Astrocyte (in vitro differentiated cells and primary cell): Measurements from ENCODE around the gene HSPA8. TPM values are rescaled to one million over a fixed set of nuclear protein-coding genes. Genes with fewer than 3 reads are reported as not detected.

ENCODE experiments used
- DNase-seq: peaks from one replicate; pipeline ENCODE4 v3.0.0-alpha.2; 2010; ENCODE audit warnings: low read depth
- FAIRE-seq: peaks from 2 replicates; lab custom pipeline; 2011; peaks lifted over from hg19 to GRCh38; lab: Jason Lieb, UNC
- H2AFZ ChIP-seq: 2 replicates; pipeline ENCODE4 v1.6.0; 2012; ENCODE audit warnings: low read depth, low read length, inconsistent platforms
- H3K27ac ChIP-seq: 2 replicates; pipeline ENCODE4 v1.5.1; 2011; ENCODE audit warnings: low read depth, low read length, inconsistent platforms
- H3K27me3 ChIP-seq: 2 replicates; pipeline ENCODE4 v1.6.0; 2011; ENCODE audit warnings: low read length, inconsistent platforms; ENCODE audit not compliant: insufficient read depth
- H3K36me3 ChIP-seq: 2 replicates; pipeline ENCODE4 v1.5.1; 2011; ENCODE audit warnings: low read length, inconsistent platforms; ENCODE audit not compliant: insufficient read depth
- H3K4me1 ChIP-seq: 2 replicates; pipeline ENCODE4 v1.5.1; 2011; ENCODE audit warnings: low read length, inconsistent platforms; ENCODE audit not compliant: insufficient read depth
- H3K4me2 ChIP-seq: 2 replicates; pipeline ENCODE4 v1.6.0; 2012; ENCODE audit warnings: low read length, inconsistent platforms
- H3K4me3 ChIP-seq: 2 replicates; pipeline ENCODE4 v1.5.1; 2011; ENCODE audit warnings: low read depth, mild to moderate bottlenecking, low read length, inconsistent platforms; ENCODE audit not compliant: insufficient read depth
- H3K79me2 ChIP-seq: 2 replicates; pipeline ENCODE4 v1.6.0; 2012; ENCODE audit warnings: mild to moderate bottlenecking, low read length, inconsistent platforms; ENCODE audit not compliant: insufficient read depth
- H3K9ac ChIP-seq: 2 replicates; pipeline ENCODE4 v1.6.0; 2012; ENCODE audit warnings: mild to moderate bottlenecking, low read length, inconsistent platforms
- H3K9me3 ChIP-seq: 2 replicates; pipeline ENCODE4 v1.5.1; 2012; ENCODE audit warnings: low read depth, mild to moderate bottlenecking, low read length, inconsistent platforms; ENCODE audit not compliant: insufficient read depth
- H4K20me1 ChIP-seq: 2 replicates; pipeline ENCODE4 v1.6.0; 2012; ENCODE audit warnings: low read length, inconsistent platforms; ENCODE audit not compliant: insufficient read depth
- H3K27ac Mint-ChIP-seq: one replicate; pipeline ENCODE4 v1.8.0; 2021; ENCODE audit warnings: mild to moderate bottlenecking, mixed read lengths; ENCODE audit not compliant: unreplicated experiment
- H3K27me3 Mint-ChIP-seq: one replicate; pipeline ENCODE4 v1.8.0; 2021; ENCODE audit warnings: low read depth, mixed read lengths; ENCODE audit not compliant: unreplicated experiment
- H3K36me3 Mint-ChIP-seq: one replicate; pipeline ENCODE4 v1.8.0; 2021; ENCODE audit warnings: low read depth, mixed read lengths; ENCODE audit not compliant: unreplicated experiment
- H3K4me1 Mint-ChIP-seq: one replicate; pipeline ENCODE4 v1.8.0; 2021; ENCODE audit warnings: low read depth, mixed read lengths; ENCODE audit not compliant: unreplicated experiment
- H3K4me3 Mint-ChIP-seq: one replicate; pipeline ENCODE4 v1.8.0; 2021; ENCODE audit warnings: mild to moderate bottlenecking, moderate library complexity, mixed read lengths; ENCODE audit not compliant: unreplicated experiment
- H3K9me3 Mint-ChIP-seq: one replicate; pipeline ENCODE4 v1.8.0; 2021; ENCODE audit warnings: mild to moderate bottlenecking, mixed read lengths; ENCODE audit not compliant: unreplicated experiment
- CTCF ChIP-seq: IDR thresholded peaks from 2 replicates; pipeline ENCODE4 v1.5.1; 2011; ENCODE audit warnings: low read depth, mild to moderate bottlenecking, inconsistent platforms, low read length, moderate library complexity; ENCODE audit not compliant: insufficient read depth
- EZH2 ChIP-seq: IDR thresholded peaks from 2 replicates; pipeline ENCODE4 v1.6.1; 2012; ENCODE audit warnings: mild to moderate bottlenecking, low read length, inconsistent platforms; ENCODE audit not compliant: insufficient read depth
- total RNA-seq: library from RNA; stranded (reverse); gene quantifications from 2 replicates; pipeline ENCODE4 v1.2.1, GENCODE V29; 2021

Gene HSPA8
- total RNA-seq, 1 donor from 2014 or later: 1,502 TPM

- H3K9ac ChIP-seq: peak overlapping the region; percentile 94
- FAIRE-seq (no peak), DNase-seq (no peak)
- peaks cover 30% of the 10 kb centered on the region for H3K4me1 ChIP-seq
- H3K4me3 ChIP-seq: peak overlapping the region; percentile 98
- no peaks in the 10 kb centered on the region for H3K27me3 ChIP-seq
- peaks cover 88% of the 10 kb centered on the region for H4K20me1 ChIP-seq
- Mint-ChIP-seq H3K4me1 (peaks cover 48% of the 10 kb centered on the region), H3K36me3 (peaks cover 37% of the 10 kb centered on the region), H3K27me3 (no peaks in the 10 kb centered on the region), H3K4me3 (peak overlapping the region; percentile 99), H3K9me3 (no peaks in the 10 kb centered on the region), H3K27ac (peak overlapping the region; percentile 44)
- no peak overlapping the region for H2AFZ ChIP-seq
- H3K4me2 ChIP-seq: peak overlapping the region; percentile 91
- H3K27ac ChIP-seq: no peak overlapping the region
- peaks cover 63% of the 10 kb centered on the region for H3K36me3 ChIP-seq
- H3K9me3 ChIP-seq: no peaks in the 10 kb centered on the region
- peaks cover 62% of the 10 kb centered on the region for H3K79me2 ChIP-seq
- TF ChIP-seq CTCF (no peak), EZH2 (no peak)
Measured at GRCh38 chr11:123057661-123058305, 4.2 kb downstream of the HSPA8 start.

- Histone ChIP-seq H3K4me2 (peak overlapping the region; percentile 91), H3K27ac (no peak overlapping the region), H3K27me3 (no peaks in the 10 kb centered on the region), H3K9me3 (no peaks in the 10 kb centered on the region), H2AFZ (no peak overlapping the region), H3K79me2 (peaks cover 59% of the 10 kb centered on the region), H3K9ac (peak overlapping the region; percentile 33), H3K36me3 (peaks cover 63% of the 10 kb centered on the region), H3K4me1 (peaks cover 30% of the 10 kb centered on the region), H3K4me3 (no peak overlapping the region), H4K20me1 (peaks cover 88% of the 10 kb centered on the region)
- TF ChIP-seq CTCF (no peak), EZH2 (no peak)
- Mint-ChIP-seq H3K36me3 (peaks cover 37% of the 10 kb centered on the region), H3K9me3 (no peaks in the 10 kb centered on the region), H3K27me3 (no peaks in the 10 kb centered on the region), H3K4me1 (peaks cover 48% of the 10 kb centered on the region), H3K27ac (peak overlapping the region; percentile 38), H3K4me3 (peak overlapping the region; percentile 99)
- FAIRE-seq (no peak), DNase-seq (no peak)
Measured at GRCh38 chr11:123056835-123057491, 5.0 kb downstream of the HSPA8 start.
